ENCODE results near the gene MBP.
"Not testable (repeated sequence)": the region's sequence is repeated elsewhere in the genome, so short reads cannot be mapped to it uniquely, and the experiment has no call there.

MBP gene

DNA sequence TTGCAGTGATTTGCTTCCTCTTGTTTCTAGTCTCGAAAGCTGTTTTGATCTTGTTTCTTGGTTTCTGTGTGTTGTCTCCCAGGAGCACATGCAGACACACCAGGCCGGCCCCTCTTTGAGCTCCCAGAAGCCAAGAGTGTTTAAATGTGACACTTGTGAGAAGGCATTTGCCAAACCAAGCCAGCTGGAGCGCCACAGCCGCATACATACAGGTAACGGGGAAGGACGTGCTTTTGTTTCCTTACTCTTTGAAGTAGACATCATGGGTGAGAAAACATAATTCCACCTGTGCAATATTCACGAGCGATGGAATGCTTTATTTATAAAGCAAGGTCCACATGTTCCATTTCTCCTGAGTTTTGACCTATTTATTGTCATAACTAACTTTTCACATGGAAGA, 173.0 kb downstream of the MBP start:
- FAIRE-seq, result no peak

DNA sequence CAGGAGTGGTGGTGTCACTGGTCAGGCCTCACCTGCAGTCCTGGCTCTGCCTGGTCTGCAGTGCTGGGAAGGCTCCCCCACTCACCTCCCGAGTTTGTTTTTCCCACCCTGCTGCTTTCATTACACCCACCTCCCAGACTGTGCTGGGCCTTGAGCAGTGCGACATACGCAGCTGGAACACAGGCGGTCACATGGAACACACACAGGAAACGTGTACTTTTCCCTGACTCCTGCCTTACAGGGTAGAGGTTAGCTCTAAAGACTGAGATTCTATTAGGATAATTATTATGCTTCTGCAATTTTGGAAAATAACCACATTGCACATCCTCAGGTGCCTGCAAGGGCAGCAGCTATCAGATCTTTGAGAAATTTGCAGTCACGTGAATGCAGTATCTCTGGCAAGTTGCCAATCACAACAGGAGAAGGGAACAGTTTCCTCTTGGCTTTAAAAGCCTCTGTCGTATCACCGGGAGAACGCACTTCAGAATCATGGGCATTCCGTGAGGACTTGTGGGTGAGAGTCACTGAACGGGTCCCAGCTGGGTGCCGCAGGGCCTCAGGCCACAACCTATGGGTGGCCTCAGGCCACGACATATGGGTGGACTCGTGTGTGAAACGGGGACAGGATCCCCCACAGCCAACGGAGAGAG, 173.8 kb downstream of the MBP start:
- FAIRE-seq, result no peak

DNA sequence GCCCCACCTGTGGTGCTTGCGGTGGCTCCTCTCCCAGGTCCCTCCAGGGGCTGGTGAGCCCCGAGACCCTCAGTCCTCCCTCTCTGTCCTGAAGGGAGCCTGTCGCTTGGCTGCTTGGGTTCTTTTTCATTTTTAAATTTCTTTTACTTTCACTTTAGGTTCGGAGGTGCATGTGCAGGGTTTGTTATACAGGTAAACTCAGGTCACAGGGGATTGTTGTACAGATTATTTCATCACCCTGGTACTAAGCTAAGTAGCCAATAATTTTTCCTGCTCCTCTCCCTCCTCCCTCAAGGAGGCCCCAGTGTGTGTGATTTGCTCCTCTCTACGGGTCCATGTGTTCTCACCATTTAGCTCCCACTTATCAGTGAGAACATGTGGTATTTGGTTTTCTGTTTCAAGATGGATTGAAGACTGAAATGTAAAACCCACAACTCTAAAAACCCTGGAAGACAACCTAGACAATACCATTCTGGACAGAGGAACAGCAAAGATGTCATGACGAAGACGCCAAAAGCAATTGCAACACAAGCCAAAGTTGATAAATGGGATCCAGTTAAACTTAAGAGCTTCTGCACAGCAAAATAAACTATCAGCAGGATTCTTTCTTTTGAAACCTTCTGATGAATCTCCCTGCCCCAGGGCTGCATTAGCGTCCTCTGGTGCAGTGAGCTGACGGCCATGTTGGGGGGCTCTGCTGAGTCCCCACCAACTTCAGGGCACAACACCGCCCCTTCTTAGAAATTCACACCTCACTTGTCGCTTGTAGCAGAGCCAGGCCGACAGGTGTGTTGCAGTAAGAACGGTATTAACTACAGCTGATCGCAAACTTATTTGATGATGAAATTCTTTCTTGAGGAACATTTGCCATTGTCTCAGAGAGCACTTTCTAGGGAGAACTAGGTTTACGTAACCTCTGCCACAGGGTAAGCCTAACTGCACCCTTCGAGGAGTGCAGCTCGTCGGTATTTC, 174.9 kb downstream of the MBP start:
- no peak for FAIRE-seq

DNA sequence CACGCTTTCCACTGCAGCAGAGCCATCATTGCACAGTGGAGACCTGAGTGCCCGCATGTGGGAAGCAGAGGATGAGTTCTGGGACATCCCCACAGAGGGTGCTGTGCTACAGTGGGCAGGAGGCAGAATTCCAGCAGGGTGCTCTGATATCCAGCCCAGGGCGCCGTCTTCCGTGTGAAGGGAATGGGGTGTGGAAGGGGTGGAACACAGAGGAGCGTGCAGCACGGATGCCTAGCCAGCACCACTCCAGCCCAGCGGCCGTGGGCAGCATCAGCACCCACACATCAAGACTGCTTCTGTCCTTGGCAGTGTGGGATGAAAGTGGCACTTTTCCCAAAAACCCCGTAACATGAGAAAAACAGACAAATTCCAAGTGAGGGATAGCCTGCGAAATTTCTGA, 175.9 kb downstream of the MBP start:
- no peak for FAIRE-seq

DNA sequence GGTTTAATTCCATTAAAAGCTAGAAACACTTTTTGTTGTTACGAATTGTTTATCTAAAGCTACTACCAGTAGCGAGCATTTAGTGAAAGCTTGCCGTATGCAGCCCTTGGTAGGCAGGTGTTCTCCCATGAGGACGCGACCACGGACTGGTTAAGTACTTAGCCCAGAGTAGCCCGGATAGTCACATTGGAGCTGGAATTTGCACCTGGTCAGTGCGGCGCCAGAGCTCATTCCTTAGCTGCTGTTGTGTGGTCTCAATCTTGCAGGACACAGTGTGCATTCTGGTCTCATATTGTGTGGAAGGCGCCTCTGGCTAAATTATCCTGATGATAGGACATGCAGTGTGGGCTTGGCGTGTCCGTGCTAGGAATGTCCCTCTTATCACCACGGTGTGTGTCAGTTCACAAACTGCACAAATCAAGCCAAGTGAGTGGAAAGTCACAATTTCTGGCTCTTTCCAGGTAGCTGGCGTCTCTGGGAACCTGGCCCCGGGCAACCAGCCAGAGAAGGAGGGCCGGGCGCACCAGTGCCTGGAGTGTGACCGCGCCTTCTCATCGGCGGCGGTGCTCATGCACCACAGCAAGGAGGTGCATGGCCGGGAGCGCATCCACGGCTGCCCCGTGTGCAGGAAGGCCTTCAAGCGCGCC, 176.9 kb downstream of the MBP start:
- FAIRE-seq, result no peak

DNA sequence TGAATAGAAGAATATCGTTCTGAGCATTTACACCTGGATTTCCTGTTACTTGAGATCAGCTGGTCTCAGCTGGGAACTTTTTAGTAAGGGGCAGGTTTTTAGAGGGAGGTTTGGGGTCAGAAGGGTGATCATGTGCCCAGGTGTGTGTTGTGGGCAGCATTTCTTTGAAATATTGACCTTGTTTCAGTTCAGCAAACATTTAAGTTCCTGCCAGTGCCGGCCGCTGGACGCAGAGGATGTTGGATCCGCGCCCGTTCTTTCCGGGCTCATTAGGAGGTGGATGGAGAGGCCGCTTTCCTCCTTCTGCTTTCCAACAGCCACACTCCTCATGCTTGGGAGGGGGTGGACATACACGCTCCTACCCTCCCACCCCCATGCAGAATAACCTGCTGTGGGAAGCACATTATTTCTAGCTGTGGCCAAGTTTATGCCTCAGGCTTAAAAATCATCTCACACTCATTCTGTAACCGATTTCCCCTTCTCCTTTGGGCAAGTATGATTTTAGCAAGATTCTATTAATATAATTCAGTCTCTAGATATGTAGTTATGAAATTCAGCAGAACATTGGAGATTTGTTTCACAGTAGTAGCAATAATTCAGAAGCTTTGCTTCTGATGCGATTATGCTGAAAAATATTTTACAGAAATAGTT, 178.9 kb downstream of the MBP start:
- no peak for FAIRE-seq

DNA sequence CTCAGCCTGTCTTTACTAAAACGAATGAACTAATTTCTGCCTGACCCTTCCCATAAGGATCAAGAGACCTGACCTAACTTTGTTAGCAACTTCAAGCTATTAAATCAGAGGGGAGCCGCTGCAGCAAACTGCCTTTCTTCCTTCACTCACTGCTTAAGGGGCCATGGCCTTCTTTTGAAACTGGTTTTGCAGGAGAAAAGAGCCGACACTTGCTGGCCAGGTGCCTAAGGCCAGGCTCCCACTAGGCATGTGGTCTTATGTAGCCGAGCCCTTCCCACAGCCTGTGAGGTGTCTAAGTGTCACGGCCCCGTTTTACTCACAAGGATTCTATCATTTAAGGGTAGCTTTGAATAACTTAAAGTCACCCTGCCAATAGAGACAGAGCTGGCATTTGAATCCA, 179.4 kb downstream of the MBP start:
- FAIRE-seq, result no peak

DNA sequence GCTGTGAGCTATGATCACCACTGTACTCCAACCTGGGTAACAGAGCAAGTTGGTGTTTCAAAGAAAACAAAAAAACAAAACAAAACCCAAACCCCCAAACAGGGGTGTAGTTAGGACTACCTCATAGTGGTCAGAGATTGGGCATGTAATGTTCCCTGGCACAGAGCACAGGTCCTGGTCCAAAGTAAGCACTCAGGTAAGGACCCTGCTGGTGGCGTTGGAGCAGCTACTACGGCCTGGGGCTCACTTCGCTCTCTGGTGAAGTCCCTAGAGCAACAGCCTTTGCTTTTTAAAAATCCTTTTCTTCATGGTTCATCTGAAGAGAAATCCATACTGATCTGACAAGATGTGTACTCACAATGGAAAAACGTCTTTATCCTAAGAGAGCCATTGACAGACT, 179.8 kb downstream of the MBP start:
- no peak for FAIRE-seq

DNA sequence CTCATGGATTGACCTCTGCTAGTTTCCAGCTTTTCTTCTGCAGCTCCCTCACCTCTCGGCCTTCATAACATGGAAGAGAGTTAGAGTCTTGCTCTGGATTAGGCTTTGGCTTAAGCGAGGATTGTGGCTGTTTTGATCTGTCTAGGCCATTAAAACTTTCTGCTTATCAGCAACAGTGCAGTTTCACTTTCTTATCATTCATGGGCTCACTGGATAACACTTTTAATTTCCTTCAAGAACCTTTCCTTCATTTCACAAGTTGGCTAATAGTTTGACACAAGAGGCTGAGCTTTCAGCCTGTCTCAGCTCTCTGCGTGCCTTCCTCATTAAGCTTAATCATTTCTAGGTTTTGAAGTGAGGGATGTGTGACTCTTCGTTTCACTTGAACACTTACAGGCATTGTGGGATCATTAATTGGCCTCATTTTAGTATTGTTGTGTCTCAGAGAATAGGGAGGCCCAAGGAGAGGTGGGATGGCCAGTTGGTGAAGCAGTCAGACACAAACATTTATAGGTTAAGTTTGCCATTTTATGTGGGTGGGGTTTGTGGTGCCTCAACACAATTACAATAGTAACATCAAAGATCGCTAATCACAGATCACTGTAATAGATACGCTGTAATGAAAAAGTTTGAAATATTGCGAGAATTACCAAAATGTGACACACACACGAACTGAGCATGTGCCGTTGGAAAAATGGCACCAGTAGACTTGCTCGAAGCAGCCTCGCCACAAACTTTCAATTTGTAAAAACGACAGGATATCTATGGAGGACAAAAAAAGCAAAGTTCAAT, 180.9 kb downstream of the MBP start:
- no peak for FAIRE-seq

DNA sequence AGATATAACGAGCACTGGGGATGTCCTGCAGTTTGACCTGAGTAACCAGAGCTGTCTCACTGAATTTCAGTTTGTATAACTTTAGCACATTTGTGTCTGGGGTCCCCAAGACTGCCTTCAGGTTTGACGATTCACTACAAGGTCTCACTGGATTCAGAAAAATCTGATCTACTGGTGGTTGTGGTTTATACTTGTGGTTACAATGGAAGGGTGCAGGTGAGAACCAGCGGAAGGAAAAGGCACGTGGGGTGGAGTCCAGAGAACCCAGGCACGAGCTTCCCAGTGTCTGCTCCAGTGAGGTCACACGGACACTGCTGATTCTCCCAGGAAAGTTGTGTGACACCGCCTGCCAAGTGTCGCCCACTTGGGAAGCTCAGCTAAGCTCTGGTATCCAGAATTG, 184.2 kb downstream of the MBP start:
- FAIRE-seq, result no peak

DNA sequence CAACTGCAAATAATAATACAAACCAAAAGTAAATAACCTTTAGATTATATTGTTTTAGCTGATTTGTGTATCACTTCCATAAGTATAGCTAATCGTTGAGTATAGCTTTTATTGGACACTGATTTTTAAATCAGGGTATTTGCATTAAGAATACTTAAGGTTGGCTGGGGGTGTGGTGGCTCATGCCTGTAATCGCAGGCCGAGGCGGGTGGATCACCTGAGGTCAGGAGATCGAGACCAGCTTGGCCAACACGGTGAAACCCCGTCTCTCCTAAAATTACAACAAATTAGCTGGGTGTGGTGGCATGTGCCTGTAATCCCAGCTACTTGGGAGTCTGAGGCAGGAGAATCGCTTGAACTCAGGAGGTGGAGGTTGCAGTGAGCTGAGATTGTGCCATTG, 188.2 kb downstream of the MBP start:
- not testable (repeated sequence) for FAIRE-seq

DNA sequence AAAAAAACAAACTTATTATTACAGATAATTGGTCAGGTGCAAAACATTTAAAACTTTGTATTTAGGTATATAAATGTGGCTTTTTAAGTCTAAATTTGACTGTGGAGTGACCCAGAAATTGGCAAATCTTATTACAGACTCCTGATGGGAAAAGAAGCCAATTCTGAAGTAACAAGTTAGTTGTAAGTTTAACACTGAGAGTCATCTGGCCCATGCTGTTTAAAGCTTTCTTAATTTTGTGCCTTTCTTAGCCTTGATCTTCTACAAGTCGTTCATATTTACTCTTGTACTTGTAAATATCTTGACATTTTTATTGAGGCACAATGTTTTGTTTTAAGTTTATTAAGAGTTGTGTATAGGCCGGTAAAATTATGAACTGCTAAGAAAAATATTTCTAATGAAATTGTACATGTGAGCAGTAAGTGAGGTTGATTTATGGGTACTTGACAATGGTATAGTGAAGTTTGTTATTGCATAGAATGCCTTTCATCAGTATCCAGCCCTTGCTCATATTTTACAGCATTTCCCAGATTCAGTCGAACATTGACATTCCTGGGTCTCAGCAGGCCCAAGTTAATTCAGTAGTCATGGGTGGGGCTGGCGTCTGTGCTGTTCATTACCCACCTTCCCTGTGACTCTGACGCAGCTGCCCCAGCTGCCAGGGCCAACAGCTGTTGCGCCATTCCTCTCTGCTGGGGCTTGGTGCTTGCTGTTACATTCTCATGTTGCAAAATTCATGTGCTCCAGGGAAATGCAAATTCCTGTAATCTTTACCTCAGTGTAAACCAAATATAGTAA, 188.8 kb downstream of the MBP start:
- FAIRE-seq, result no peak

DNA sequence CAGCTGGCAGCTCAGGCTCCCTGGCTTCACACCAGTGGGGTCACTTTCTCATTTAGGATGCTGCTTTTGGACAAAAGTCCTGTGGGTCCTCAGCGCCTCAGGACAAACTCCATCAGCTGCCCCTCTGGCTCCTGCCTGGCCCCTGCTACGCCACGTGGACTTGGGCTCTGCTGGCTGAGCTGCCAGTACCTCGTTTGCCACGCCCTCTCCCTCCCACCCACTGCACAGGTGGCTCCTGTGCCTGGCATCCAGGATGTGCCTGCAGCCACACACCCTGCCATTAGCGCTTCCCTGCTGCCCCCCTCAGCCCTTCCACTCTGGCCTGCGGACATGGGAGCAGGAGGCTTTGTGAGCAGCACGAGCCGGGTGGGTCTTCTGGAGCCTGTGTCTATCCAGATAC, 191.3 kb downstream of the MBP start:
- FAIRE-seq, result no peak

DNA sequence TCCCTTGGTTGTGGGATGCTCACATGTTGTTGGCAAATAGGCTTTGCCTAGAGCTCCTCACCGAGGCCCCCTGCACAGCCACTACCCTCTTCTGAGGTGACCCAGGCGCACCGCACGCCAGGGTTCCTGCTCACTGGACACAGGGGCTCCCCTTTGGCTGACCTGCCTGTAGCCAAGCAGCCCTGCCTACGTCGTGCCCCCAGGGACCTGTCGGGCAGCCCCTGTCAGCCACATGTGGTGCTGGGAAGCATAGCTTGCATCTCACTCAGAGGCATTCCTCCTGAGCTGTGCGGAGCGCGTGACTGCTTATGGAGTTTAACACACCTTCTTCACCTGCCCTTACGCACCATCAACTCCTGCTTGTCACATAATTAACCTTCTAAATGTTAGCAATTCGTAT, 194.0 kb downstream of the MBP start:
- FAIRE-seq, result no peak

DNA sequence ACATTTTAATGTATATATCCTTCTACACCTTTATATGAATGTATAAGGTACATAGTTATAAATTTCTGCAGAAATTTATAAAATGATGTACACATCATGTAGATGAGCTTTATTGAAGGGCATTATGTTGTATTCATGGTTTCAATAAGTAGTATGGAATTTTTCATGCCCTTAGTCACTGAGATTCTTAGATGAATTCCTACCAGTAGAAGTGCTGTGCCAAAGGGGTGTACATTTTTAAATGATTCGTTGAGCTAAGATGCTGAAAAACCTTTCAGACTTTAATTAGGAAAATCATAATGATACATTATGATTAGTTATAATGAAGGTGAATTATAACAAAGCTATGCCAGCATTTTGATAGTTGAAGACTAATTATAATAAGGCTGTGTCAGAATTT, 195.0 kb downstream of the MBP start:
- no peak for FAIRE-seq

DNA sequence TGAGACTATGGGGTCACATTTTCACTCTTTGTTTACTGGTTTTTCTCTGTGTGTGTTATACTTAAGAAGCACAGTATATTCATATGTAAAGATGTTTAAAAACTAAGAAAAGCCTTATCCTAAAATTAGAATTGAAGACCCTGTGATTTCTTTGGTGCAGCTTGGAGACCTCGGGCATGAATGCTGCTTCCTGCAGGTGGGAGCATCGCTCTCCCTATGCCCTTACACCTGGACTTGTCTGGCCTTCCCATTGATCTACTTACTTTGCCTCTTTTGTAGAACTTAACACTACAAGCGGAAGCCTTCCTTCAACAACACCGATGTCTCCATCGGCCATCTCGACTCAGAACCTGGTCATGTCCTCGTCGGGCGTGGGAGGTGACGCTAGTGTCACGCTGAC, 195.7 kb downstream of the MBP start:
- FAIRE-seq, result no peak

DNA sequence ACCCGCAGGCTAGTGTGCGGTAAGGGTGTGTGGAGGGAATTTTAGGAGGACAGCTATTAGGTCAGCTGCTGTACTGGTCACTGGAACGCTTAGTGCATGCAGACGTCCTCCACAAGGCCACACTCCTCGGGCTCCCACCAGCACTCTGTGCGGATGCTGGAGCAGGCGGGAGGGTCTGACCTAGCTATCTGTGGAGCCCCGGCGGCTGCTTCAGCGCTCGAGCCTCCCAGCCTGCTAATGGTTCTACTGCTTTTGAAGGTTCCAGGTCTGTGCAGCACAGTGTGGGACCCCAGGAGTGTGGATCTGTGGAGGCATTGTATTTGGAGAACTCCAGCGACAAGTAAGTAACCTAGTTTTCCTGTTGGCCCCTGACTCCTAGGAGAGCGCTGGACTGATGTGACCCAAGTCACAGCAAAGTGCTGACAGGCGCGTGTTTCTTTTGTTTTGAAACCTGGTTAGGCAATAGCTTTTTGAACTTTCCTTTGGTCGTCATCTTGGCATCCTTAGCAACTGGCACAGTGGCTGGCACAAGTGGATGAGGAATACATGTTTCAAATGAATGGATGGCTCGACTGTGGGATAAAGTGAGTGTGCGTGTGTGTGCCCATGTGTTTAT, 196.8 kb downstream of the MBP start:
- no peak for FAIRE-seq

DNA sequence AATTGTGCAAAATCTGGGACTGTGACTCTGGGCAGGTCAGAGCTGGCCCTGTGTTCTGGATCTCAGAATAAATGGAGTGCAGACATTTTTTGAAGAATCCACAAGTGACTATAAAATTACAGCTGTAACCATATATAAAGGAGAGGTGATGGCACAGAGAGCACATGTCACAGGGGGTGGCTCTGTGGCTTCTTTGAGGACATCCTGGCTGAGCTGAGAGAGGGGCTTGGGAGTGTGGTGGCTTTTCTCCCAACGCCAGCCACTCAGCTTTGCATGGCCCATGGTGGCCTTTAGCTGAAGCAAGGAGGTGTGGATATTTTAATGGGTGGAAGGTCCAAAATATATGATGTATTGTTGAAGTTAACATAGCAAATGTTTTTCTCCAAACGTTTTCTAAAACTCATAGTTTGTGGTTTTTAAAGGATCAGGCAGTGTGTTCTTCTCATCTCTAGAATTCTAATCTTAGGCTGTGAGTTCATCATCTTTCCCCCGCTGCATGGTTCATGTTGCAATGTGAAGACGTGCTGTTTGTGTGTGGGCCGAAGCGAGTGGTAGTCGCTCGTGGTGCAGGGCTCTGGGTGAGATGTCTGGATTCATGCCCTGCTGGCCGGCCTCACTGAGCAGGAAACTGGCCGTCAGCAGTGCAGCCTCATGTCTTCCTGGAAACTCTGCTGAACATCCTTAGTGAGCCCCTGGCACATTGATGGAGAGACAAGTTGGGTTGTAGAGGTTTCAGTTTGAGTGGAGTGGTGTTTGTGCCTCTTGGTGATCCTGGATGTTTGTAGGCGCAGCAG, 200.4 kb downstream of the MBP start:
- no peak for FAIRE-seq

DNA sequence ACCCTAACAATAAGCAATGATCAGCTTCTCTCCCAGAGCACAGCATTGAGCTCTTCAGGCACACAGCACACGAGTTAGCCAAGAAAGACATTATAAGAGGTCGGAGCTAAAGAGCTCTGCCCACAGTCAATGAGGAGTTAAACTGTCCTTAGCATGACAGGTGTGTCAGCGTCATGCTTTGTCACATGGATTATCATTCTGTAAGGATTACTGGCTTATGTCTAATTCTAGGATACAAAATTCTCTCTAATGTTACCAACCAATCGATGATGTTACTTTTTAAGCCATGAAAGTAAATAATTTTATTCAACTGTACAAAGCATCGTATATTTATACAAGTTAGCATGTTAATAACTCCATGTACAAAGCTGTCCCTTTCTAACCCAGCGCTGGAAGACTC, 201.4 kb downstream of the MBP start:
- FAIRE-seq, result no peak
